Stimulated activated naive B cell treated with anti-CD40 and anti-IgM and Interleukin-4, amounts not matched to agents 10 μg/mL and 1 μg/mL and 100 μg/mL, for 72 hours (primary cell): ENCODE results near the gene HAX1.
"Not testable (repeated sequence)": the region's sequence is repeated elsewhere in the genome, so short reads cannot be mapped to it uniquely, and the experiment has no call there.

Source experiments
- ATAC-seq, 2 donors: fragments of 150-1000 bp; cut with Tn5 transposase; replicated peaks; 2 replicates each; pipeline ENCODE4 v1.10.0; 2021; ENCODE audit warnings: moderate library complexity in 1 of 2
- DNase-seq: peaks from one replicate; pipeline ENCODE4 v3.0.0; 2021
- H3K27ac Mint-ChIP-seq: one replicate; pipeline ENCODE4 v1.8.0; 2022; ENCODE audit warnings: mild to moderate bottlenecking, mixed read lengths
- H3K27me3 Mint-ChIP-seq, 2 donors: one replicate each; pipeline ENCODE4 v1.8.0; 2022; ENCODE audit warnings: mixed read lengths in 2 of 2
- H3K36me3 Mint-ChIP-seq, 2 donors: one replicate each; pipeline ENCODE4 v1.8.0; 2022; ENCODE audit warnings: mixed read lengths in 2 of 2, mild to moderate bottlenecking in 1 of 2
- H3K4me1 Mint-ChIP-seq, 2 donors: one replicate each; pipeline ENCODE4 v1.8.0; 2022; ENCODE audit warnings: mixed read lengths in 2 of 2, mild to moderate bottlenecking in 1 of 2
- H3K4me3 Mint-ChIP-seq, 2 donors: one replicate each; pipeline ENCODE4 v1.8.0; 2022; ENCODE audit warnings: mild to moderate bottlenecking in 2 of 2, mixed read lengths in 2 of 2, moderate library complexity in 1 of 2
- H3K9me3 Mint-ChIP-seq, 2 donors: one replicate each; pipeline ENCODE4 v1.8.0; 2022; ENCODE audit warnings: mixed read lengths in 2 of 2, mild to moderate bottlenecking in 1 of 2

HAX1 gene

DNA sequence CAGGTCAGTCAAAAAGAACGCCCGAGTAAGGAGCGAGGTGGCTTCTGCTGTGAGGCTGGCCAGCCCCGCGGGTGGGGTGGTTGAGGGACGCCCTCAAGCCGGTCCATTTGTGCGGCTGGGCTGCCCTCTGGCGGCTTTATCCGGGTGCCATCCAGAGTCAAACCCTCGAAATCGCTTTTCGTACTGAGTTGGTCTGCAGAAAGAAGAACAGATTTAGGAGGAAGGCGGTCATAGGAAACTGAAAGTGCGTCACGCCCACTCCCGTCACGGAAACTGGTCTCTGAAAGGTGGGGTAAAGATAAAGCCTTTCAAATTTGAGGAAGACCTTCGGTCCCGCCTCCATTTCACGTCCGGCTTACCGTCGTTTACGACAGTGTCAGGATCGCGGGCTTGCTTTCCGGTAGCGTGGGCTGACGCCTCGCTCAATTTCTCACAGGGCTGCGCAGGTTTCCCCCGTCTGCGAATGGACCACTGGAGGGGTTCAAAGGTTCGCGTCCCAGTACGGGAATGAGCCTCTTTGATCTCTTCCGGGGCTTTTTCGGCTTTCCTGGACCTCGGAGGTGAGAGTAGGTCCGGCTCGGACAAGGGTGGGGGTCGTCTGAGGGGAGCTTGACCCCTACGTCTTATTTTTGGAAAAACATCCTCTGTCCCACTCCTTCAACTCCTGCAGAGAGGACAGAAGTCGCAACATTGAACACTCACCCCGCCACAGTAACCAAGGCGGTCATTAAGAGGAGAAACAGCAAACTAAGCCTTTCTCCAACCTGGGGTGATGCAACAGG is at the start of gene HAX1:
HAX1 (plus strand) TSS at position 413 of the 782 bp plus-strand sequence; CDS start at position 508, 95 bp downstream.
- H3K27ac Mint-ChIP-seq: peak within 1 kb of the TSS; percentile 99
- H3K4me1 Mint-ChIP-seq: peaks cover 36 to 59% of the 10 kb centered on the region in 2 donors
- ATAC-seq (peak; percentile 89 to 91), DNase-seq (peak; percentile 97)
- H3K4me3 Mint-ChIP-seq: peak within 1 kb of the TSS; percentile 90 to 92
- no peaks in the 10 kb centered on the region for H3K27me3 Mint-ChIP-seq
- no peaks in the 10 kb centered on the region for H3K9me3 Mint-ChIP-seq
- peaks cover 47 to 60% of the 10 kb centered on the region in 2 donors for H3K36me3 Mint-ChIP-seq

DNA sequence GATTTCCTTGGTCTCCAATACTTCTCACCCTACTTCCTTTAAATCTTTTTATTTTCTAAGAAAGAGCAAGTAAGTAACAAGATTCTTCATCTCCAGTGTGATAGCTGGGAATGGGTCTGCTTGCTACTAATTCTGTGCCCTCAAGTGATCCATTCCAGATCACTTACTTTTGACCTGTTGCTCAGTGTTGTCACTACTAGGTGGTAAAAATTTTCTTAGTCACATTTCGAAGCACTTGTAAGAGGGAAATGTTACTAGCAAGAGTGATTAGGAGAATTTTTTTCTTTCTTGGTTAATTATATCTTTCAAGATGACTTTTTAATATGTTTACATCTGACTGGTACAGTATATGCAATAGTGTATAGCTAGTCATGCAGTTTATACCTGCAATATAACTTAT is 49.5 kb upstream of the HAX1 start:
- Mint-ChIP-seq H3K4me3 (peak overlapping the region; percentile 70 to 75), H3K36me3 (peaks cover 39 to 62% of the 10 kb centered on the region in 2 donors), H3K9me3 (no peaks in the 10 kb centered on the region), H3K27me3 (no peaks in the 10 kb centered on the region), H3K27ac (peak overlapping the region; percentile 51), H3K4me1 (peaks cover 32 to 69% of the 10 kb centered on the region in 2 donors)
- ATAC-seq (no peak), DNase-seq (no peak)

DNA sequence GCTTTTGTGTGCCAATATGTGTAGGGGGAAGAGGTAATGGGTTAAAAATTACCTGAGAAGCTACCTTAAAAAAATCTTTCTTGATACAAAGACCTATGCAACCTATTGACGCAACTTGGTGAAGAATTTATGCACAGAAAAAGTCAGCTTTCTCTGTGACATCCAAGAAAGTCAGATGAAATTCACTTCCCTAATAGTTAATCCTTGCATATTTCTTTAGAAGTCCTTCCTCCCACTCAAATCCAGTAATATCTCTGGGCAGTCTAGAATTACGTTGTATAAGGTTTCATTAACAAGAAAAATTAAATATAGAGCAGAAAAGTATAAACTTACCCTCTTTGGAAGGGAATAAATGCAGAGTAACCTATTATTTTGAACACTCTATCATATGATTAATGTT is 48.8 kb upstream of the HAX1 start:
- Mint-ChIP-seq H3K27ac (peak overlapping the region; percentile 37), H3K27me3 (no peaks in the 10 kb centered on the region), H3K36me3 (peaks cover 41 to 64% of the 10 kb centered on the region in 2 donors), H3K4me1 (peaks cover 30 to 68% of the 10 kb centered on the region in 2 donors), H3K4me3 (peak overlapping the region; percentile 41 to 70), H3K9me3 (no peaks in the 10 kb centered on the region)
- DNase-seq: no peak
- no peak for ATAC-seq

DNA sequence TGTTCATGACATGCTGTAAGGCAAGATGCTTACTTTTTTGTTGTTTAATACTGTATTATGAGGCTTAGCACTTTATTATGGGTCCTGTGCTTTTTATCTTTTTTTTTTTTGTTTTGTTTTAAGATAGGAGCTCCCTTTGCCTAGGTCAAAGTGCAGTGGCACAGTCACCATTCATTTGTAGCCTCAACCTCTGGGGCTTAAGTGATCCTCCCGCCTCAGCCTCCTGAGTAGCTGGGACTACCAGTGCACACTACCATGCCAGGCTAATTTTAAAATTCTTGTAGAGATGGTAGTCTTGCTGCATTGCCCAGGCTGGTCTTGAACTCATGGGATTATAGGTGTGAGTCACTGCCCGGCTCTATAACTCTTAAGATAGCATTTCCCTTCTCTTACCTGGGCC is 47.1 kb upstream of the HAX1 start:
- H3K4me3 Mint-ChIP-seq: no peak overlapping the region
- H3K36me3 Mint-ChIP-seq: peaks cover 36 to 61% of the 10 kb centered on the region in 2 donors
- peaks cover 28 to 59% of the 10 kb centered on the region in 2 donors for H3K4me1 Mint-ChIP-seq
- ATAC-seq (no peak), DNase-seq (no peak)
- H3K9me3 Mint-ChIP-seq: no peaks in the 10 kb centered on the region
- H3K27ac Mint-ChIP-seq: no peak overlapping the region
- H3K27me3 Mint-ChIP-seq: no peaks in the 10 kb centered on the region

DNA sequence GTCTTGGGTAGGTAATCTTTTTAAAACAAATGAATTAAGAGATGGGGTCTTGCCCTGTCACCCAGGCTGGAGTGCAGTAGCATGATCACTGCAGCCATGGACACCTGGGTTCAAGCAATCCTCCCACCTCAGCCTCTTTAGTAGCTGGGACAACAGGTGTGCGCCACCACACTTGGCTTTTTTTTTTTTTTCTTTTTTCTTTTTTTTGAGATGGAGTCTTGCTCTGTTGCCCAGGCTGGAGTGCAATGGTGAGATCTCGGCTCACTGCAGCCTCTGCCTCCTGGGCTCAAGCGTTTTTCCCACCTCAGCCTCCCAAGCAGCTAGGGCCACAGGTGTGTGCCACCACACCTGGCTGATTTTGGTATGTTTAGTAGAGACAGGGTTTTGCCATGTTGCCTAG is 41.3 kb upstream of the HAX1 start:
- ATAC-seq, DNase-seq, H3K4me3 Mint-ChIP-seq, H3K9me3 Mint-ChIP-seq, H3K27ac Mint-ChIP-seq, H3K27me3 Mint-ChIP-seq: not testable (repeated sequence)
- H3K4me1 Mint-ChIP-seq: peaks cover 9 to 29% of the 10 kb centered on the region in 2 donors
- H3K36me3 Mint-ChIP-seq: peaks cover 37 to 62% of the 10 kb centered on the region in 2 donors

DNA sequence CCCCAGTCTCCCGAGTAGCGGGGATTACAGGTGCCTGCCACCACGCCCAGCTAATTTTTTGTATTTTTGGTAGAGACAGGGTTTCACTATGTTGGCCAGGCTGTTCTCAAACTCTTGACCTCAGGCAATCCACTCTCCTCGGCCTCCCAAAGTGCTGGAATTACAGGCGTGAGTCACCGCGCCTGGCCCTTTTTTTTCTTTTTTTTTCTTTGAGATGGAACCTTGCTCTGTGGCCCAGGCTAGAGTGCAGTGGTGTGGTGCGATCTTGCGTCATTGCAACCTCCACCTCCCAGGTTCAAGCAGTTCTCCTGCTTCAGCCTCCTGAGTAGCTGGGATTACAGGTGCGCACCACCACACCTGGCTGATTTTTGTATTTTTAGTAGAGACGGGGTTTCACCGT is 39.3 kb upstream of the HAX1 start:
- not testable (repeated sequence) for ATAC-seq, DNase-seq, H3K27ac Mint-ChIP-seq, H3K9me3 Mint-ChIP-seq, H3K4me3 Mint-ChIP-seq, H3K27me3 Mint-ChIP-seq
- Mint-ChIP-seq H3K4me1 (peaks cover 7 to 16% of the 10 kb centered on the region in 2 donors), H3K36me3 (peaks cover 40 to 62% of the 10 kb centered on the region in 2 donors)

DNA sequence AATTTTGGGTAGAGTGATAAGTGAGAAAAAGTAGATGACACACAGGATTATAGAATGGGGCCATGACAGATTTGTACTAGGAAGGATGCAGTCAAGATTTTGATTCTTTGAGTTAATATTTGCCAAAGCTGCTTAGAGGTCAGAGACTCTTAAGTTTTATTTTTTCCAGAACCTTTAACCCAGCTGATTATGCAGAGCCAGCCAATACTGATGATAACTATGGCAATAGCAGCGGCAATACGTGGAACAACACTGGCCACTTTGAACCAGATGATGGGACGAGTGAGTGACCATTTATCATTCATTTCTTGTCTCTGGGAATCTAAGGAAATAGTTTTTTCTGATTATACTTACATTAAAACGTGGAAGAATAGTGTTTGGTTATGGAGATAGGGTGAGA is 35.6 kb upstream of the HAX1 start:
- Mint-ChIP-seq H3K9me3 (no peaks in the 10 kb centered on the region), H3K4me1 (peaks cover 10 to 17% of the 10 kb centered on the region in 2 donors), H3K27ac (no peak overlapping the region), H3K4me3 (no peak overlapping the region), H3K36me3 (peaks cover 46 to 58% of the 10 kb centered on the region in 2 donors), H3K27me3 (no peaks in the 10 kb centered on the region)
- DNase-seq: no peak
- ATAC-seq: no peak

DNA sequence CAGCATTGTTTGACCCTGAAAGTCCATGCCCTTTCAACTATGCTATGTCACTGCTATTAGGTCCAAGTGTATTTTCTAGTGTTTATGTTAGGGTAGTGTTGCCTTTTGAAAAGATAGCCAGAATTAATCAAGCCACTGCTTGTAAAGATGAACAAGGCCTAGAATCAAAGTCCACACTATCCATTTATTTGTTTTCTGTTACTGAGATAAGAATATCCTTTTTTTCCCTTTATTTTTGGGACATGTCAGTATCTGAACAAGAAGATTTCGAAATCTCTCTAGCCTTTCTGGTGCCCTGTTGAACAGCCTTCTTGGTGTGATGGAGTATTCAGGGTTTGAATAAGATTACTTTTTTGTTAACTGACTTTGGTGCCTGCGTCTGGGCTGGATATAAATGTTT is 35.0 kb upstream of the HAX1 start:
- Mint-ChIP-seq H3K4me1 (peaks cover 10 to 17% of the 10 kb centered on the region in 2 donors), H3K27ac (no peak overlapping the region), H3K9me3 (no peaks in the 10 kb centered on the region), H3K4me3 (no peak overlapping the region), H3K27me3 (no peaks in the 10 kb centered on the region), H3K36me3 (peaks cover 49 to 62% of the 10 kb centered on the region in 2 donors)
- DNase-seq (no peak), ATAC-seq (no peak)

DNA sequence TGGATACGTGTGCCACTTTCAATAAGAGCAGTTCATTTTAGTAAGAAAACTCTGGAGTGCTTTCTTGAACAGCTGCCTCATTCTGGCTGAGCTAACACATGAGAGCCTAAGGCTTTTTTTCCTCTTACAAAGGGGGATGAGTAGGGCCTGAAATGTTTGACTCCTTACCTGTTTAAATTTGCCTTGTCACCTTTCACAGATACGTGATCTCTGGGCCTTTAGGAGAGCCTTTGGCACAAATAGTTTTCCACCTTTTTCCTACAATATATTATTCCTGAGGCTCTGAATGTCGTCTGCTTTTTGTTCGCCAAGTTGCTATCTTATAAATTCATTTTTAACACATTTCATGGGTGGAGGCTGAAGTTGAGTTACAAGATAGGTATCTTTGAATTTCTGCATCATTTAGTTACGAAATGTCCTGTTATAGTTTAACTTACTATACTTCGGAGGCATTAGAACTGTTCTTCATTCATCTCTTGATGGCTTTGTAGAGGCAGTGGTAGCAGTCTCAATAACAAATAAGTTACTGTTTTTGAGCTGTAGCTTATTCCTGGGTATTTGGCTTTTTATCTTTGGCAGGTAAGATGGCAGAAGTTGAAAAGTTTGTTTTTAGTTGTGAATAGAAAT is 34.4 kb upstream of the HAX1 start:
- Mint-ChIP-seq H3K27ac (peak overlapping the region; percentile 20), H3K27me3 (no peaks in the 10 kb centered on the region), H3K4me3 (no peak overlapping the region), H3K9me3 (no peaks in the 10 kb centered on the region), H3K4me1 (peaks cover 10 to 17% of the 10 kb centered on the region in 2 donors), H3K36me3 (peaks cover 52 to 67% of the 10 kb centered on the region in 2 donors)
- ATAC-seq (no peak), DNase-seq (no peak)

DNA sequence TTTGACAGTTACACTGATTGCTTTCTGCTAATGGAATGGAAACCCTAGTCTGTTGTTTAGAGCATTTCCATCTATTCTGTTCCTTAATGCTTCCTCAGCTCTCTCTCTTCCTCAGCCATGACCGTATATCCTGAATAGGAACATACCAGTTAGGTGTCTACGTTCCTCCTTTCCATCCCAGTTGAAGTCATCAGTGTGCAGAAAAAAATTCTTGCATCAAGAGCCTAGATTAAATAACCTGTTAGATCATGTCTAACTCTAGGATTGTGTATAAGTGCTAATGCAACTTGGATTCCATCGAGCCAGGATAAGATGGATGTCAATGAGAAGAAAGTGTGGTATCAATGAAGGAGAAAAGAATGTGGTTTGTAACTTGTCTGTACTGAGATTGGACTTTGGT is 32.9 kb upstream of the HAX1 start:
- H3K36me3 Mint-ChIP-seq: peaks cover 56 to 70% of the 10 kb centered on the region in 2 donors
- H3K9me3 Mint-ChIP-seq: no peaks in the 10 kb centered on the region
- H3K4me3 Mint-ChIP-seq: no peak overlapping the region
- H3K4me1 Mint-ChIP-seq: peaks cover 8 to 12% of the 10 kb centered on the region in 2 donors
- no peak for ATAC-seq
- H3K27me3 Mint-ChIP-seq: no peaks in the 10 kb centered on the region
- no peak overlapping the region for H3K27ac Mint-ChIP-seq
- no peak for DNase-seq

DNA sequence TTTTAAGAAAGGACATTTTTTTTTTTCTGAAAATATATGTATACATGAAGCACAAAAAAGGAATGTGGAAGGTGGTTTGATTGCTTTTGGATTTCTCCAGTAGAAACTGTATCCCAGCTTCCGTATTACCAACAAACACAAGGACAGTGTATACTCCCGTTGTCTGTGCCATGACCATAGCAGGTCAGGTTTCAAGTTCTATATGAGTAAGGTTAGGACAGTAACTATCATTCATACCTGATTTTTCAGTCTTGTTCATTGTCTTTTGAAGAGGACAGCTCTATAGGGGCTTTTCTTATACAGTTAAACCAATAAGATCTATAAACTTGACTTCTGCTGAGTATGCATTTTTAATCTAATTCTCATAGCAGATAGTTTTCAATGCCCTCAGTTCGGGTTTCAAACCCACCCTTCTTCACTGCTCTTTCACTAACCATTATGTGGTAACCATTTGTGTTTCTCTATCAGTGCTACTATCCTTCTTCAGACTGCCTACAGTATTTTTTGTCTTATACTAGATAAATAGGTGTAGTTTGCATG is 32.1 kb upstream of the HAX1 start:
- Mint-ChIP-seq H3K4me1 (peaks cover 8 to 12% of the 10 kb centered on the region in 2 donors), H3K4me3 (no peak overlapping the region), H3K27ac (no peak overlapping the region), H3K9me3 (no peaks in the 10 kb centered on the region), H3K36me3 (peaks cover 49 to 62% of the 10 kb centered on the region in 2 donors), H3K27me3 (no peaks in the 10 kb centered on the region)
- no peak for DNase-seq
- no peak for ATAC-seq

DNA sequence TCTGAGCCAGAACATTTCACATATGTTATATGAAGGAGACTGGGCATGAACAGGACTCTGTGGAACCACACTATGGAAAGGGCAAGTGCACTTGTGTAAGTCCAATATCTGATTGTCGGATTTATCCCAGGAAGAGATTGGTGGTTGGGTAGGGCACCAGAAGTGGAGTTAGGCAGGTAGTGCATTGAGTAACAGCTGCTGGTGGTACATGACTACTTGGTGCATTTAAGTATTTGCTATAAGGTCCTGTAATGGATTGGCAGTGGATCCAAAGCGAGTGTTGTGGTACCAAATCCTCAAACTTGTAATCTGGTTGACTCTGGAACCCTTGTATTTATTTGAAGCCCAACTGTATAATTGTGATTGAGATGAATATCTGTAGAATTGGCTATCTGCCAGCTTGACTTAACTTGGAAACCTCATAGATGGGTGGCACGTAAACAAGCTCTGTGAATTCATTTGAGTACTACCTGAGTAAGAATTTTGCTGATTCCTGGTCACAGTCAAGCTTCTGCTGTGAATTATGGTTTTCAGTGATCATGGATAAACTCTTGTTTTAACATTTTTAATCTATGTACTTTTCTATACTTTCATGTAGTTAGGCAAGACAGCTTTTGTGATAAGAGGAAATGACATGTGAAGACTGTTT is 30.6 kb upstream of the HAX1 start:
- no peaks in the 10 kb centered on the region for H3K27me3 Mint-ChIP-seq
- DNase-seq (no peak), ATAC-seq (no peak)
- H3K9me3 Mint-ChIP-seq: no peaks in the 10 kb centered on the region
- H3K4me3 Mint-ChIP-seq: no peak overlapping the region
- peaks cover 7 to 8% of the 10 kb centered on the region in 2 donors for H3K4me1 Mint-ChIP-seq
- H3K27ac Mint-ChIP-seq: peak overlapping the region; percentile 25
- H3K36me3 Mint-ChIP-seq: peaks cover 43 to 53% of the 10 kb centered on the region in 2 donors

DNA sequence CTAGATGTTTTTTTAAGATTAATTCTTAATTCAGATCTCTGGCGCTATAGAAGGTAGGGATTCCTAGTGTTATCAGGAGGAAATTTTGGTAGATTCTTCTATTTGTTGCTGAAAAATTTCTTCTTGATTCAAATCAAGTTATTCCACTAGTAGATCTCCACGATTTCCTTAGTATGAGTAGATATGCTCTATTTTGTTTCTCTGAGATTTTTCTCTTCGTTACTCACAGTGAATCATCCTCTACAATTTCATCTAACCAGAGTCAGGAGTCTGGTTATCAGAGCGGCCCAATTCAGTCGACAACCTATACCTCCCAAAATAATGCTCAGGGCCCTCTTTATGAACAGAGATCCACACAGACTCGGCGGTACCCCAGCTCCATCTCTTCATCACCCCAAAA is 18.8 kb upstream of the HAX1 start:
- Mint-ChIP-seq H3K36me3 (peaks cover 46 to 47% of the 10 kb centered on the region in 2 donors), H3K27ac (peak overlapping the region; percentile 51), H3K4me1 (peaks cover 0 to 4% of the 10 kb centered on the region in 2 donors), H3K4me3 (no peak overlapping the region), H3K9me3 (no peaks in the 10 kb centered on the region), H3K27me3 (no peaks in the 10 kb centered on the region)
- ATAC-seq: no peak
- no peak for DNase-seq

DNA sequence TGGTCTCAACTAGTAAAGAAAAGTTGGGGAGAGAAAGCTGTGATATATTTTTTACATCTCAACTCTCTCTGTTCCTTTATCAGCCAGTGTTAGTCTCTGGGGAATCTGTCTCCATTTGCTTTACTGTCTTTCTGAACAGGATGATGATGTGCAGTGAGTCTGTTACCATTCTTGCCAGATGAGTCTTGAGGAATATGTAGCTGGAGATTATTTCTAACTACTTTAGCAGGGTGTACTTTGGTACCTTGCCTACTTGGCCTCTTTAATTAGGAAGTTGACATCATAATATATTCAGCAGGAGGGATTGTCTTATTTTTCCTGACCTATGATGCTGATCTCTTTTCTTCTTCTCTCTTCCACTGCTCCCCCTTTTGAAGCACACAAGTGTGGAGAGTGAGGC is 15.7 kb upstream of the HAX1 start:
- Mint-ChIP-seq H3K36me3 (peaks cover 44 to 61% of the 10 kb centered on the region in 2 donors), H3K27ac (no peak overlapping the region), H3K27me3 (no peaks in the 10 kb centered on the region), H3K9me3 (no peaks in the 10 kb centered on the region), H3K4me1 (no peaks in the 10 kb centered on the region), H3K4me3 (no peak overlapping the region)
- no peak for DNase-seq
- ATAC-seq: no peak
